Panc1 (cell line): ENCODE results near the gene NOLC1.

Source experiments
- POLR2AphosphoS5 ChIP-seq: IDR thresholded peaks from 2 replicates; pipeline ENCODE4 v1.6.1; 2012; ENCODE audit warnings: mild to moderate bottlenecking, low read depth, low read length, moderate library complexity
- TF ChIP-seq, protein P1 (sequence below), 2 experiments: IDR thresholded peaks; 2 replicates each; pipeline ENCODE4 v1.6.1; 2011 to 2012; ENCODE audit warnings: low read depth in 2 of 2, control low read depth in 1 of 2, low read length in 1 of 2, mild to moderate bottlenecking in 1 of 2, moderate library complexity in 1 of 2; ENCODE audit not compliant: insufficient read depth in 1 of 2

DNA sequence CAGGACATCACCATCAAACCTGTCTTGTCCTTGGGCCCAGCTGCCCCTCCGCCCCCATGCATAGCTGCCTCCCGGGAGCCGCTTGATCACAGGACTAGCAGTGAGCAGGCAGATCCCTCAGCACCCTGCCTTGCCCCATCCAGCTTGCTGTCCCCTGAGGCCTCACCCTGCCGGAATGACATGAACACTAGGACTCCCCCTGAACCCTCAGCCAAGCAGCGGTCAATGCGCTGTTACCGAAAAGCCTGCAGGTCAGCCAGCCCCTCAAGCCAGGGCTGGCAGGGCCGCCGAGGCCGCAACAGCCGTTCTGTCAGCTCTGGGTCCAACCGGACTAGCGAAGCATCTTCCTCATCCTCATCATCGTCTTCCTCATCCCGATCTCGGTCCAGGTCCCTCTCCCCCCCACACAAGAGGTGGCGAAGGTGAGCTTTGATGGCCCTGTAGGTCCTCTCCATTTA lies 5.2 kb upstream of the NOLC1 start:
- TF ChIP-seq, protein P1, sequence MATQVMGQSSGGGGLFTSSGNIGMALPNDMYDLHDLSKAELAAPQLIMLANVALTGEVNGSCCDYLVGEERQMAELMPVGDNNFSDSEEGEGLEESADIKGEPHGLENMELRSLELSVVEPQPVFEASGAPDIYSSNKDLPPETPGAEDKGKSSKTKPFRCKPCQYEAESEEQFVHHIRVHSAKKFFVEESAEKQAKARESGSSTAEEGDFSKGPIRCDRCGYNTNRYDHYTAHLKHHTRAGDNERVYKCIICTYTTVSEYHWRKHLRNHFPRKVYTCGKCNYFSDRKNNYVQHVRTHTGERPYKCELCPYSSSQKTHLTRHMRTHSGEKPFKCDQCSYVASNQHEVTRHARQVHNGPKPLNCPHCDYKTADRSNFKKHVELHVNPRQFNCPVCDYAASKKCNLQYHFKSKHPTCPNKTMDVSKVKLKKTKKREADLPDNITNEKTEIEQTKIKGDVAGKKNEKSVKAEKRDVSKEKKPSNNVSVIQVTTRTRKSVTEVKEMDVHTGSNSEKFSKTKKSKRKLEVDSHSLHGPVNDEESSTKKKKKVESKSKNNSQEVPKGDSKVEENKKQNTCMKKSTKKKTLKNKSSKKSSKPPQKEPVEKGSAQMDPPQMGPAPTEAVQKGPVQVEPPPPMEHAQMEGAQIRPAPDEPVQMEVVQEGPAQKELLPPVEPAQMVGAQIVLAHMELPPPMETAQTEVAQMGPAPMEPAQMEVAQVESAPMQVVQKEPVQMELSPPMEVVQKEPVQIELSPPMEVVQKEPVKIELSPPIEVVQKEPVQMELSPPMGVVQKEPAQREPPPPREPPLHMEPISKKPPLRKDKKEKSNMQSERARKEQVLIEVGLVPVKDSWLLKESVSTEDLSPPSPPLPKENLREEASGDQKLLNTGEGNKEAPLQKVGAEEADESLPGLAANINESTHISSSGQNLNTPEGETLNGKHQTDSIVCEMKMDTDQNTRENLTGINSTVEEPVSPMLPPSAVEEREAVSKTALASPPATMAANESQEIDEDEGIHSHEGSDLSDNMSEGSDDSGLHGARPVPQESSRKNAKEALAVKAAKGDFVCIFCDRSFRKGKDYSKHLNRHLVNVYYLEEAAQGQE (IDR thresholded peaks at IDR 0.05; ENCODE audit: insufficient read depth in 1 of 2, low read depth in 2 of 2, low read length in 1 of 2) = no peak
- TF ChIP-seq POLR2AphosphoS5 = peak; percentile 40; the same call in 1 of the 2 replicates
